SK-N-SH treated with all-trans-retinoic acid at 6 μM for 48 hours (cell line): ENCODE data around the gene KLF11.

Experiments used
- ATAC-seq: fragments of 200-7000 bp; cut with Tn5 transposase; 3 replicates; pipeline ENCODE4 v1.9.1; 2020; ENCODE audit warnings: mild to moderate bottlenecking, moderate library complexity
- ARNTL ChIP-seq: fragments of 450-650 bp; formaldehyde crosslinking; IDR thresholded peaks from 2 replicates; pipeline ENCODE4 v1.5.0; 2020; ENCODE audit warnings: low read depth, mild to moderate bottlenecking, moderate library complexity, borderline replicate concordance
- BACH2 ChIP-seq: fragments of 250-450 bp; sonication (Bioruptor Pico); IDR thresholded peaks from 2 replicates; pipeline ENCODE4 v1.9.0; 2021; ENCODE audit warnings: mild to moderate bottlenecking, borderline replicate concordance
- CSDC2 ChIP-seq: fragments of 250-450 bp; sonication (Bioruptor Pico); IDR thresholded peaks from 2 replicates; pipeline ENCODE4 v1.5.0; 2020; ENCODE audit warnings: mild to moderate bottlenecking, moderate library complexity
- ESRRG ChIP-seq: fragments of 250-450 bp; sonication (Bioruptor Pico); IDR thresholded peaks from 2 replicates; pipeline ENCODE4 v1.6.1; 2021; ENCODE audit warnings: mild to moderate bottlenecking
- ISL1 ChIP-seq: fragments of 250-450 bp; sonication (Bioruptor Pico); IDR thresholded peaks from 2 replicates; pipeline ENCODE4 v2.1.2; 2022; ENCODE audit warnings: mild to moderate bottlenecking, moderate library complexity
- OSR1 ChIP-seq: fragments of 250-450 bp; sonication (Bioruptor Pico); IDR thresholded peaks from 2 replicates; pipeline ENCODE4 v1.8.0; 2022; ENCODE audit warnings: moderate library complexity, mild to moderate bottlenecking, inconsistent platforms
- PATZ1 ChIP-seq: fragments of 250-450 bp; sonication (Bioruptor Pico); IDR thresholded peaks from 2 replicates; pipeline ENCODE4 v1.8.0; 2020; ENCODE audit warnings: mild to moderate bottlenecking, moderate library complexity, borderline replicate concordance
- POU6F1 ChIP-seq: fragments of 250-450 bp; sonication (Bioruptor Pico); IDR thresholded peaks from 2 replicates; pipeline ENCODE4 v1.8.0; 2021; ENCODE audit warnings: low read depth, mild to moderate bottlenecking, moderate library complexity, borderline replicate concordance
- PPARA ChIP-seq: fragments of 250-450 bp; sonication (Bioruptor Pico); IDR thresholded peaks from 2 replicates; pipeline ENCODE4 v1.5.0; 2020; ENCODE audit warnings: mild to moderate bottlenecking, borderline replicate concordance
- RARB ChIP-seq: fragments of 250-450 bp; sonication (Bioruptor Pico); IDR thresholded peaks from 2 replicates; pipeline ENCODE4 v1.8.0; 2021; ENCODE audit warnings: mild to moderate bottlenecking, moderate library complexity
- SNAI2 ChIP-seq: fragments of 250-450 bp; sonication (Bioruptor Pico); IDR thresholded peaks from 2 replicates; pipeline ENCODE4 v1.5.0; 2020; ENCODE audit warnings: mild to moderate bottlenecking, moderate library complexity
- TCF4 ChIP-seq: fragments of 250-450 bp; sonication (Bioruptor Pico); IDR thresholded peaks from 2 replicates; pipeline ENCODE4 v1.8.0; 2021; ENCODE audit warnings: mild to moderate bottlenecking, moderate library complexity, borderline replicate concordance
- TOX ChIP-seq: fragments of 250-450 bp; sonication (Bioruptor Pico); IDR thresholded peaks from 2 replicates; pipeline ENCODE4 v1.8.0; 2021; ENCODE audit warnings: mild to moderate bottlenecking, moderate library complexity, borderline replicate concordance
- ZC3H10 ChIP-seq: fragments of 250-450 bp; sonication (Bioruptor Pico); IDR thresholded peaks from 2 replicates; pipeline ENCODE4 v1.5.1; 2021; ENCODE audit warnings: mild to moderate bottlenecking, moderate library complexity
- ZFP3 ChIP-seq: fragments of 250-450 bp; sonication (Bioruptor Pico); IDR thresholded peaks from 2 replicates; pipeline ENCODE4 v1.5.0; 2020; ENCODE audit warnings: mild to moderate bottlenecking, moderate library complexity
- ZFP30 ChIP-seq: fragments of 450-650 bp; formaldehyde crosslinking; IDR thresholded peaks from 2 replicates; pipeline ENCODE4 v1.5.0; 2022; ENCODE audit warnings: mild to moderate bottlenecking, moderate library complexity
- ZNF565 ChIP-seq: fragments of 450-650 bp; formaldehyde crosslinking; conservative IDR thresholded peaks from 2 replicates; pipeline ENCODE4 v1.5.0; 2020; ENCODE audit warnings: low read depth, mild to moderate bottlenecking, moderate library complexity
- ZNF70 ChIP-seq: fragments of 450-650 bp; formaldehyde crosslinking; IDR thresholded peaks from 2 replicates; pipeline ENCODE4 v1.5.0; 2020; ENCODE audit warnings: mild to moderate bottlenecking, moderate library complexity
- ZNF8 ChIP-seq: fragments of 450-650 bp; formaldehyde crosslinking; IDR thresholded peaks from 2 replicates; pipeline ENCODE4 v1.5.0; 2020; ENCODE audit warnings: mild to moderate bottlenecking, moderate library complexity
- TF ChIP-seq, protein P1 (sequence below): fragments of 250-450 bp; sonication (Bioruptor Pico); IDR thresholded peaks from 2 replicates; pipeline ENCODE4 v1.5.0; 2020; ENCODE audit warnings: mild to moderate bottlenecking, moderate library complexity
- TF ChIP-seq, protein P2 (sequence below): fragments of 250-450 bp; sonication (Bioruptor Pico); IDR thresholded peaks from 2 replicates; pipeline ENCODE4 v1.5.1; 2021; ENCODE audit warnings: mild to moderate bottlenecking, moderate library complexity

The KLF11 gene

GRCh38 chr2:10043256-10043905, at the start of gene KLF11:
TSS of gene KLF11 (plus strand) at chr2:10043550. CDS start at chr2:10043717, 167 bp downstream.
- peak; percentile 79 for ATAC-seq
- TF ChIP-seq ISL1 (CRISPR knock-in tag) (no peak), BACH2 (CRISPR knock-in tag) (no peak), SNAI2 (CRISPR knock-in tag) (no peak), ZC3H10 (CRISPR knock-in tag) (no peak), OSR1 (no peak), TOX (CRISPR knock-in tag) (no peak), ZNF565 (CRISPR knock-in tag) (no peak), POU6F1 (CRISPR knock-in tag) (no peak), RARB (CRISPR knock-in tag) (no peak), ESRRG (CRISPR knock-in tag) (no peak)

DNA sequence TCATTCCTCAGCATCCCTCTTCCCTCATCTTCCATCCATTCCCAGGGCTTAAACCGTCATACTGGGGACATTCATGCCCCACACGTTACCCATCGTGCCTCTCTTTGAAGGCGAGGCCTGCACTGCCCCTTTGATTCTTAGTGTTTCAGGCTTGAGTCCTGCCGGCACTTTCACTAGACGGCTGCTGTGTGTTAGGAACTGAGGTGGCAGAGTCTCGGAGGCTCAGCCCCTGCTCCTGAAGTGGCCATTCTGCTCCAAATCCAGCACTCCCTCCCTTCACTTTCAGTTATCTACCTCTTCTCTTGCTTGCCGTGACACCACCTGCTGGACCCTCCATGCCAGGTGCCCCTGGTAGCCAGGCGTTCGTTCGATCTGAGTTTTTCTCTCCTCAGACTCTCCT, 48.9 kb upstream of the KLF11 start:
- ATAC-seq = no peak
- TF ChIP-seq ZNF565 (CRISPR knock-in tag) = no peak

DNA sequence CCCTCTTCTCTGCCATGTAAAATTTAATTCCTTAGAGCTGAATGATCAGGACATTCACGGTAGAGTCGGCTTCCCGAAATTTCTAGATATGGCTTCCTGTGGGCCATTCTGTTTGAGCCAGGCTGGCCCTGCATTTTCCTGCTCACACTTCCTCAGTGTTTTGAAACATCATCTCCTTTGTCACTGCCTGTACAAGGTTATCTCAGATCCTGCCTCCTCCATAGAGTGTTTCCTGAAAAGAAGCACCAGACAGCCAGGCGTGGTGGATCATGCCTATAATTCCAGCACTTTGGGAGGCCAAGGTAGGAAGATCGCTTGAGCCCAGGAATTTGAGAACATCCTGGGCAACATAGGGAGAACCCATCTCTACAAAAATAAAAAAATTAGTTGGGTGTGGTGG, 48.3 kb upstream of the KLF11 start:
- no peak for ATAC-seq
- no peak for TF ChIP-seq ARNTL (CRISPR knock-in tag)
- TF ChIP-seq SNAI2 (CRISPR knock-in tag) = no peak
- no peak for TF ChIP-seq PATZ1 (CRISPR knock-in tag)
- no peak for TF ChIP-seq ESRRG (CRISPR knock-in tag)
- TF ChIP-seq ZFP30 (CRISPR knock-in tag) = no peak
- TF ChIP-seq ZNF8 = no peak

DNA sequence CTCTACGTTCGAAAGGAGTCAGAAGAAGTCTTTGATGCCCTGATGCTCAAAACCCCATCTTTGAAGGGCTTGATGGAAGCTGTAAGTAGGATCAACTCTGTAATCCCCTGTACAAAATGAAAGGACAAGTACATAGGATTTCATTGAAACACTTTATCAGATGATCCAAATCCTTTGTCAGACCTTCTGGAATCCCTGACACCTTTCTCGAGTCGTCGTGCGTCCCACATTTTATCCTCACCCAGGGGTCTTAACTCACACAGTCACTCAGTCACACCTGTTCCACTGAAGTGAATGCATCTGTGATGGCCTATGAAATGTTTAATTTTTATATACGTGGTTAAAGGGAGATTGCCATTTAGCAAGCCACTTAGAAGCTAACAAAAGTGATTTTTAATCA, 47.0 kb upstream of the KLF11 start:
- TF ChIP-seq ZFP3 (CRISPR knock-in tag) (no peak), ARNTL (CRISPR knock-in tag) (no peak)
- TF ChIP-seq, protein P1, sequence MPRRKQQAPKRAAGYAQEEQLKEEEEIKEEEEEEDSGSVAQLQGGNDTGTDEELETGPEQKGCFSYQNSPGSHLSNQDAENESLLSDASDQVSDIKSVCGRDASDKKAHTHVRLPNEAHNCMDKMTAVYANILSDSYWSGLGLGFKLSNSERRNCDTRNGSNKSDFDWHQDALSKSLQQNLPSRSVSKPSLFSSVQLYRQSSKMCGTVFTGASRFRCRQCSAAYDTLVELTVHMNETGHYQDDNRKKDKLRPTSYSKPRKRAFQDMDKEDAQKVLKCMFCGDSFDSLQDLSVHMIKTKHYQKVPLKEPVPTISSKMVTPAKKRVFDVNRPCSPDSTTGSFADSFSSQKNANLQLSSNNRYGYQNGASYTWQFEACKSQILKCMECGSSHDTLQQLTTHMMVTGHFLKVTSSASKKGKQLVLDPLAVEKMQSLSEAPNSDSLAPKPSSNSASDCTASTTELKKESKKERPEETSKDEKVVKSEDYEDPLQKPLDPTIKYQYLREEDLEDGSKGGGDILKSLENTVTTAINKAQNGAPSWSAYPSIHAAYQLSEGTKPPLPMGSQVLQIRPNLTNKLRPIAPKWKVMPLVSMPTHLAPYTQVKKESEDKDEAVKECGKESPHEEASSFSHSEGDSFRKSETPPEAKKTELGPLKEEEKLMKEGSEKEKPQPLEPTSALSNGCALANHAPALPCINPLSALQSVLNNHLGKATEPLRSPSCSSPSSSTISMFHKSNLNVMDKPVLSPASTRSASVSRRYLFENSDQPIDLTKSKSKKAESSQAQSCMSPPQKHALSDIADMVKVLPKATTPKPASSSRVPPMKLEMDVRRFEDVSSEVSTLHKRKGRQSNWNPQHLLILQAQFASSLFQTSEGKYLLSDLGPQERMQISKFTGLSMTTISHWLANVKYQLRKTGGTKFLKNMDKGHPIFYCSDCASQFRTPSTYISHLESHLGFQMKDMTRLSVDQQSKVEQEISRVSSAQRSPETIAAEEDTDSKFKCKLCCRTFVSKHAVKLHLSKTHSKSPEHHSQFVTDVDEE = no peak
- no peak for ATAC-seq

GRCh38 chr2:9997936-9998335, 45.4 kb upstream of the KLF11 start:
- no peak for ATAC-seq
- no peak for TF ChIP-seq ISL1 (CRISPR knock-in tag)
- TF ChIP-seq CSDC2 (CRISPR knock-in tag) = no peak
- TF ChIP-seq BACH2 (CRISPR knock-in tag) = no peak
- no peak for TF ChIP-seq RARB (CRISPR knock-in tag)
- no peak for TF ChIP-seq ZNF70 (CRISPR knock-in tag)
- no peak for TF ChIP-seq SNAI2 (CRISPR knock-in tag)
- TF ChIP-seq, protein P2, sequence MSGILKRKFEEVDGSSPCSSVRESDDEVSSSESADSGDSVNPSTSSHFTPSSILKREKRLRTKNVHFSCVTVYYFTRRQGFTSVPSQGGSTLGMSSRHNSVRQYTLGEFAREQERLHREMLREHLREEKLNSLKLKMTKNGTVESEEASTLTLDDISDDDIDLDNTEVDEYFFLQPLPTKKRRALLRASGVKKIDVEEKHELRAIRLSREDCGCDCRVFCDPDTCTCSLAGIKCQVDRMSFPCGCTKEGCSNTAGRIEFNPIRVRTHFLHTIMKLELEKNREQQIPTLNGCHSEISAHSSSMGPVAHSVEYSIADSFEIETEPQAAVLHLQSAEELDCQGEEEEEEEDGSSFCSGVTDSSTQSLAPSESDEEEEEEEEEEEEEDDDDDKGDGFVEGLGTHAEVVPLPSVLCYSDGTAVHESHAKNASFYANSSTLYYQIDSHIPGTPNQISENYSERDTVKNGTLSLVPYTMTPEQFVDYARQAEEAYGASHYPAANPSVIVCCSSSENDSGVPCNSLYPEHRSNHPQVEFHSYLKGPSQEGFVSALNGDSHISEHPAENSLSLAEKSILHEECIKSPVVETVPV (CRISPR knock-in tag) = no peak
- TF ChIP-seq ZNF565 (CRISPR knock-in tag) = no peak
- TF ChIP-seq PATZ1 (CRISPR knock-in tag) = no peak
- TF ChIP-seq POU6F1 (CRISPR knock-in tag) = no peak
- no peak for TF ChIP-seq ZC3H10 (CRISPR knock-in tag)
- TF ChIP-seq PPARA = no peak
- no peak for TF ChIP-seq TOX (CRISPR knock-in tag)
- no peak for TF ChIP-seq TCF4
